Thyroid gland (tissue), 4 donors: ENCODE measurements around the gene S100A6. TPM values are rescaled to one million over a fixed set of nuclear protein-coding genes. Genes with fewer than 3 reads are reported as not detected.

ENCODE experiments used
- DNase-seq, 2 donors: peaks; one replicate each; pipeline ENCODE4 v3.0.0-alpha.2; 2019
- H3K27ac ChIP-seq, 3 donors: fragments of 200-600 bp; sonication (generic); 1 replicate in 2 of 3; 2 replicates in 1 of 3; pipeline ENCODE4 v1.5.1; 2016 to 2019; ENCODE audit warnings: mild to moderate bottlenecking in 1 of 3, moderate library complexity in 1 of 3
- H3K27me3 ChIP-seq: fragments of 200-600 bp; sonication (generic); one replicate; pipeline ENCODE4 v1.5.1; 2019
- H3K36me3 ChIP-seq, 2 donors: fragments of 200-600 bp; sonication (generic); one replicate each; pipeline ENCODE4 v1.5.1; 2016 to 2019
- H3K4me1 ChIP-seq, 2 donors: fragments of 200-600 bp; sonication (generic); one replicate each; pipeline ENCODE4 v1.5.1; 2017 to 2019
- H3K4me3 ChIP-seq, 3 donors: fragments of 200-600 bp; sonication (generic); replicated peaks in 1 of 3; 1 replicate in 2 of 3; 2 replicates in 1 of 3; pipeline ENCODE4 v1.5.1; 2016; ENCODE audit warnings: mild to moderate bottlenecking in 1 of 3
- H3K9me3 ChIP-seq: fragments of 200-600 bp; sonication (generic); one replicate; pipeline ENCODE4 v1.5.1; 2017
- POLR2A ChIP-seq, 2 donors: fragments of 450-650 bp; IDR thresholded peaks; one replicate each; pipeline ENCODE4 v1.6.1; 2017; ENCODE audit warnings: antibody characterized with exemption in 2 of 2, mild to moderate bottlenecking in 2 of 2, moderate library complexity in 1 of 2
- WGBS, 2 donors: methylation state at CpG; one replicate each; pipeline ENCODE4 v1.1.5; 2017; 5-methylcytosine and 5-hydroxymethylcytosine counted together
- intact Hi-C: fragments of 100-400 bp; cut with DNase I; formaldehyde crosslinking; loops from one replicate; pipeline ENCODE4 v1.15.1; 2023
- total RNA-seq, 4 donors: library from RNA; depleted of rRNA; stranded (reverse); fragments of >200 nt; gene quantifications; one replicate each; pipeline ENCODE4 v1.2.3, GENCODE V29; 2016
- TF ChIP-seq, protein P1 (sequence below), 6 experiments: fragments of 200-600 bp in 3 of 6; fragments of 450-650 bp in 3 of 6; sonication (generic) in 3 of 6; IDR thresholded peaks; one replicate each; pipeline ENCODE4 v1.5.1; 2016 to 2019; ENCODE audit warnings: antibody characterized with exemption in 6 of 6, mild to moderate bottlenecking in 2 of 6, inconsistent platforms in 1 of 6, moderate library complexity in 1 of 6

The S100A6 gene
- total RNA-seq, 4 donors from 2014 or later = 128 to 573 (median 360) TPM

DNA sequence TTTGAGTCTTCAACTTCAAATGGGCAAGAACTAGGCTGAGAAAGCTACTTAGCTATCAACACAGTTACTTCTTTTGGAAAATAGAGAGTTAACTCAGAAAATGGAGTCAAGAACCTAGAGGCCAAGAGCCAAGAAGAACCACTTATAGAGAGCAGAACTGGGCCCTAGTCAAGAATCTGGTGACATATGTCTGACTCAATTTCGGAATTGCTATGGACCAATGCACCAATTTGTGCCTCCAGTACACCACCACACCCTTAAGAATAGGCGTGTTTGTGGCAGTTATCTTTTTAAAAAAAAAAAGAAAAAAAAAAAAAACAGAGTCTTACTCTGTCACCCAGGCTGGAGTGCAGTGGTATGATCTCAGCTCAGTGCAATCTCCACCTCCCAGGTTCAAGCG lies 22.1 kb upstream of the S100A6 start:
- no peaks in the 10 kb centered on the region for H3K36me3 ChIP-seq
- DNase-seq = no peak
- no peak for TF ChIP-seq POLR2A (IDR thresholded peaks at IDR 0.05)
- TF ChIP-seq, protein P1, sequence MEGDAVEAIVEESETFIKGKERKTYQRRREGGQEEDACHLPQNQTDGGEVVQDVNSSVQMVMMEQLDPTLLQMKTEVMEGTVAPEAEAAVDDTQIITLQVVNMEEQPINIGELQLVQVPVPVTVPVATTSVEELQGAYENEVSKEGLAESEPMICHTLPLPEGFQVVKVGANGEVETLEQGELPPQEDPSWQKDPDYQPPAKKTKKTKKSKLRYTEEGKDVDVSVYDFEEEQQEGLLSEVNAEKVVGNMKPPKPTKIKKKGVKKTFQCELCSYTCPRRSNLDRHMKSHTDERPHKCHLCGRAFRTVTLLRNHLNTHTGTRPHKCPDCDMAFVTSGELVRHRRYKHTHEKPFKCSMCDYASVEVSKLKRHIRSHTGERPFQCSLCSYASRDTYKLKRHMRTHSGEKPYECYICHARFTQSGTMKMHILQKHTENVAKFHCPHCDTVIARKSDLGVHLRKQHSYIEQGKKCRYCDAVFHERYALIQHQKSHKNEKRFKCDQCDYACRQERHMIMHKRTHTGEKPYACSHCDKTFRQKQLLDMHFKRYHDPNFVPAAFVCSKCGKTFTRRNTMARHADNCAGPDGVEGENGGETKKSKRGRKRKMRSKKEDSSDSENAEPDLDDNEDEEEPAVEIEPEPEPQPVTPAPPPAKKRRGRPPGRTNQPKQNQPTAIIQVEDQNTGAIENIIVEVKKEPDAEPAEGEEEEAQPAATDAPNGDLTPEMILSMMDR (IDR thresholded peaks at IDR 0.05) = no peak
- peaks cover 13% of the 10 kb centered on the region in 2 donors for H3K4me1 ChIP-seq
- no peak overlapping the region for H3K27ac ChIP-seq
- intact Hi-C loops = no loop called here
- no peaks in the 10 kb centered on the region for H3K27me3 ChIP-seq
- H3K4me3 ChIP-seq = no peak overlapping the region
- H3K9me3 ChIP-seq = no peaks in the 10 kb centered on the region
- 70 to 84% methylated on average over 3 of the region's 3 CpGs for WGBS, 2 donors

DNA sequence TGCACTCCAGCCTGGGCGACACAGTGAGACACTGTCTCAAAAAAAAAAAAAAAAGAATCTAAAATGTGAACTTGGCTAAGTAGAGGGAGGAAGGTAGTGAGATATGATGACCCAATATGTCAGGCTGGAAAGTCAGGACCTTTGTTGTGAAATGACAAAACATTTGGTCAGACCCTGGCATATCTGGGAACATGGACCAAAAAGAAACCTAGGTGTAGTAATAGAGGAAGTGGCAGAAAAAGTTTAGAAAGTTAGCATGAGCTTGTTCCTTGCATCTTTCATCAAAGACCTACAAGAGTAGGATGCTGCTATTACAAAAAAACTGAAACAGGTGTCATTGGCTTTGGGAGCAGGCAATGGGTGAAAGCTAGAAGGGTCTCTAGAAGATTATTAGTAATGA lies 20.6 kb upstream of the S100A6 start:
- Histone ChIP-seq H3K27me3 (no peaks in the 10 kb centered on the region), H3K9me3 (no peaks in the 10 kb centered on the region), H3K4me3 (no peak overlapping the region), H3K27ac (no peak overlapping the region), H3K36me3 (no peaks in the 10 kb centered on the region), H3K4me1 (peaks cover 13% of the 10 kb centered on the region in 2 donors)
- no peak for DNase-seq
- intact Hi-C loops = no loop called here
- 91 to 95% methylated on average over 1 of the region's 1 CpG for WGBS, 2 donors
- TF ChIP-seq POLR2A (IDR thresholded peaks at IDR 0.05) = no peak

DNA sequence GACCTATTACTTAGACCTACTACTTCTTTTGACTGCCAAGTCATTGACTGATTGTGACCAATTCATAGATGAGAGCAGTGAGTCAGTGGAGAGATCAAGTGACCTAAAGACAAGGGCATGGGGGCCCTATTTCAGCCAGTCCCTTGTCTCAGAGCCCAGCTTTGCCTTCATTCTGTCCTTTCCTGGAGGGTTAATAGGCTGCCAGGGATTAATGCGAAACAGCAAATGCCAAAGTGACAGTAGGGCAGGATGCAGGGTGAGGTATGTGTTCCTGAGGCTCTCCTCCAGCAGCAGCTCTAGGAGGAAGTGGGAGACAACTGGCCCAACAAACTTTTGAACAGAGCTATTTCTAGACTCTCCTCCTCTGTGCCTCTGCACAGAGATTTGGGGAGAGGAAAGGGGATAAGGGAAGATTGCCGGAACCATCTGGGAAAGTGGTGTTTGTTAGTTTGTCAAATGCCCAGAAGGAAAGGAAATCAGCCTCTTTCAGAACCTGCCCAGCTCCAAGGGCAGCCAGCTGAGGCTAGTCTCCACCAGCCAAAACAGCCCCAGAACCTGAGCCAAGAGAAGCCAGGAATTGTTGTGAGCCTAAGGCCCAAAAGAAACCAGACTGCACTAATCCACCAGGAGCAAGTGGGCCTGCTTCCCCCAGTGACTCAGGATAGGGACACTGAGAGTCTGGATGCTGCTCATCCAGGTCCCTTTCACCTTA lies 18.2 kb upstream of the S100A6 start:
- Histone ChIP-seq H3K4me3 (no peak overlapping the region), H3K27me3 (no peaks in the 10 kb centered on the region), H3K36me3 (no peaks in the 10 kb centered on the region), H3K27ac (peak overlapping the region; percentile 51 to 69 (median 61)), H3K9me3 (no peaks in the 10 kb centered on the region), H3K4me1 (peaks cover 16 to 27% of the 10 kb centered on the region in 2 donors)
- TF ChIP-seq, protein P1 (IDR thresholded peaks at IDR 0.05) = no peak
- no peak for TF ChIP-seq POLR2A (IDR thresholded peaks at IDR 0.05)
- intact Hi-C loops = no loop called here
- DNase-seq = peak; percentile 37 to 66
- WGBS, 2 donors = 59 to 81% methylated on average over 2 of the region's 2 CpGs

DNA sequence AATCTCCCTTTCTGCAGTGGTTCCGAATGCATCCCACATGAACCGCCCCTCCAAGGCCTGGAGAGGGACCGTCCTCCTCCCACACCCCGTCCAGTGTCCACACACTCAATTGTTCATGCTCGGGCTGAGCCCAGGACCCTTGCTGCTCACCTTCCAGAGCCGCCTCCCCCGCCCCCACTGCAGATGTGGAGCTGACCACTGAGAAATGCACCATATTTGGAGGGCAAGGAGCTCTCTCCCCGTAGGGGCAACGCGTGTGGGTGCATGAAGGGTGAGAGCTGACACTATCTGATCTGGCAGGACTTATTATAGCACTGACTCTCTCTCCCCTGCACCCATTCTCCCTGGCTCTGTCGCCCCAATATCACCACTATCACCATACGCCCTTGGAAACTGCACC lies 17.3 kb upstream of the S100A6 start:
- Histone ChIP-seq H3K4me1 (peaks cover 16 to 36% of the 10 kb centered on the region in 2 donors), H3K27me3 (no peaks in the 10 kb centered on the region), H3K4me3 (no peak overlapping the region), H3K27ac (peak overlapping the region in 1 of 3 donors; percentile 69), H3K9me3 (no peaks in the 10 kb centered on the region), H3K36me3 (no peaks in the 10 kb centered on the region)
- TF ChIP-seq, protein P1 (IDR thresholded peaks at IDR 0.05) = no peak
- no peak for TF ChIP-seq POLR2A (IDR thresholded peaks at IDR 0.05)
- DNase-seq = no peak
- intact Hi-C loops = no loop called here
- WGBS, 2 donors = 91 to 95% methylated on average over 12 of the region's 12 CpGs

DNA sequence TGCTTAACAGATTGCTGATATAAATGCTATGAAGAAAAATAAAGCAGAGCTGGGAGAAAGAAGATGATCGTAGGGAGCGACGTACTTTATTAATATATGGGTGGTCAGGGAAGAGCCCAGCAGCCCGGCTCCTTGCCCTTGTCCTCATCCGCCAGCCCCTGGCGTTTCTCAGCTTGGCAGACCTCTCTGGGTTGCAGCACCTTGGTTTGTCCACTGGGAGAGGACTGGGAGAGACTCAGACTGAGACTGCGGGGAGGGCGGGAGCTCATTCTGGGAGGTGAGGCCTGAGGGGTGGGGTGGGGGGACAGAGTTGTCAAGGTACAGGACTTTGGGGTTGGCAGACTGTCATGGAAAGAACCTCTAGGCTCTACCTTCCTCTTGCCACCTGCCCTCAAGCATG lies 16.5 kb upstream of the S100A6 start:
- Histone ChIP-seq H3K4me3 (no peak overlapping the region), H3K27ac (no peak overlapping the region), H3K9me3 (no peaks in the 10 kb centered on the region), H3K36me3 (no peaks in the 10 kb centered on the region), H3K4me1 (peaks cover 21 to 44% of the 10 kb centered on the region in 2 donors), H3K27me3 (no peaks in the 10 kb centered on the region)
- TF ChIP-seq POLR2A (IDR thresholded peaks at IDR 0.05) = no peak
- TF ChIP-seq, protein P1 (IDR thresholded peaks at IDR 0.05) = no peak
- no peak for DNase-seq
- WGBS, 2 donors = 89 to 96% methylated on average over 8 of the region's 8 CpGs
- intact Hi-C loops = no loop called here
